Common myeloid progenitor, CD34-positive (primary cell): ENCODE results near the gene IQCF2.

Experiments used
- CTCF ChIA-PET: fragments of 350-600 bp; sonication (Branson Sonifier 250); formaldehyde crosslinking; loops from one replicate; lab custom pipeline; 2021; ENCODE audit warnings: antibody characterized with exemption; lab: Charles Lee
- POLR2A ChIA-PET: fragments of 350-600 bp; sonication (Branson Sonifier 250); formaldehyde crosslinking; loops from one replicate; lab custom pipeline; 2021; ENCODE audit warnings: antibody characterized with exemption; lab: Charles Lee
- DNase-seq, 3 donors: peaks; one replicate each; pipeline versions ENCODE4 v3.0.0 to v3.0.0-alpha.2; 2013
- H3K27ac ChIP-seq, 2 experiments: 1 replicate in 1 of 2; 2 replicates in 1 of 2; pipeline ENCODE4 v1.7.0; 2013; ENCODE audit warnings: inconsistent platforms in 2 of 2, low read length in 2 of 2, mild to moderate bottlenecking in 2 of 2, low read depth in 1 of 2, moderate library complexity in 1 of 2; ENCODE audit not compliant: severe bottlenecking in 2 of 2, insufficient read depth in 1 of 2, poor library complexity in 1 of 2
- H3K27me3 ChIP-seq, 5 experiments: replicated peaks in 2 of 5; 1 replicate in 3 of 5; 2 replicates in 2 of 5; pipeline versions ENCODE4 v1.6.1 to v1.7.0; 2013; ENCODE audit warnings: low read length in 4 of 5, mild to moderate bottlenecking in 2 of 5, moderate library complexity in 2 of 5, inconsistent platforms in 1 of 5; ENCODE audit not compliant: insufficient read depth in 5 of 5, control insufficient read depth in 4 of 5
- H3K36me3 ChIP-seq, 4 experiments: 1 replicate in 2 of 4; 2 replicates in 2 of 4; pipeline versions ENCODE4 v1.6.1 to v1.7.0; 2013; ENCODE audit warnings: low read length in 3 of 4, control low read depth in 1 of 4, mild to moderate bottlenecking in 1 of 4; ENCODE audit not compliant: control insufficient read depth in 4 of 4, insufficient read depth in 4 of 4
- H3K4me1 ChIP-seq, 4 experiments: 1 replicate in 3 of 4; 2 replicates in 1 of 4; pipeline versions ENCODE4 v1.6.1 to v1.7.1; 2013; ENCODE audit warnings: low read length in 3 of 4, mild to moderate bottlenecking in 3 of 4, control low read depth in 1 of 4, inconsistent platforms in 1 of 4, moderate library complexity in 1 of 4; ENCODE audit not compliant: control insufficient read depth in 4 of 4, insufficient read depth in 4 of 4; ENCODE audit errors: control extremely low read depth in 1 of 4
- H3K4me3 ChIP-seq, 7 experiments: 1 replicate in 4 of 7; 2 replicates in 3 of 7; pipeline versions ENCODE4 v1.5.1 to v1.7.0; 2013; ENCODE audit warnings: mild to moderate bottlenecking in 7 of 7, low read length in 6 of 7, moderate library complexity in 6 of 7, inconsistent platforms in 2 of 7, low read depth in 2 of 7, control low read depth in 1 of 7; ENCODE audit not compliant: insufficient read depth in 4 of 7, control insufficient read depth in 1 of 7; ENCODE audit errors: extremely low read depth in 1 of 7
- H3K9me3 ChIP-seq, 5 experiments: 1 replicate in 4 of 5; 2 replicates in 1 of 5; pipeline versions ENCODE4 v1.6.1 to v1.7.1; 2013; ENCODE audit warnings: low read length in 4 of 5, mild to moderate bottlenecking in 2 of 5, inconsistent platforms in 1 of 5, low read depth in 1 of 5, moderate library complexity in 1 of 5; ENCODE audit not compliant: control insufficient read depth in 4 of 5, insufficient read depth in 2 of 5; ENCODE audit errors: control extremely low read depth in 1 of 5
- WGBS: methylation state at CpG from one replicate; pipeline ENCODE4 v1.1.5; 2013; ENCODE audit not compliant: insufficient coverage; 5-methylcytosine and 5-hydroxymethylcytosine counted together

The IQCF2 gene

DNA sequence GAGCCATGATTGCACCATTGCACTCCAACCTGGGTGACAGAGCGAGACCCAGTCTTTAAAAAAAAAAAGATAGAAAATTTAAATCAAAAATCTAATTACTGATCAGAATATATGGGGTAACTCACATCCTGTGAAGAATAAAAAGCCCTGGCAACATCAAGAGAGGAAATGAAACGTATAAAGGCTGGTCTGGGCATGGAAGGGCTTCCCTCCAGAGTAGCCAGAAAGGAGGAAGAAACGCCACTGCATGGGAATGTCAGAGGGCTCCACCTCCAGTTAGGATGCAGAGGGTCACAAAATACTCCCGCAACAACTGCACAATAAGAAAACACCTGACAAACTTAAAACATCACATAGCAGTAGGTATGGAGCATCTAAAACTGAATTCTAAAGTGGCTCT is 46.6 kb downstream of the IQCF2 start:
- CTCF ChIA-PET = no interaction called here
- H3K4me3 ChIP-seq = no peak overlapping the region
- H3K27ac ChIP-seq = no peak overlapping the region
- WGBS = 79% methylated on average over 2 of the region's 4 CpGs
- peaks cover 0 to 16% (median 0%) of the 10 kb centered on the region in 5 experiments for H3K9me3 ChIP-seq
- H3K27me3 ChIP-seq = no peaks in the 10 kb centered on the region
- no peaks in the 10 kb centered on the region for H3K4me1 ChIP-seq
- no peaks in the 10 kb centered on the region for H3K36me3 ChIP-seq
- no peak for DNase-seq
- POLR2A ChIA-PET = interaction anchor here (0.6 kb wide), 1 partner anchor 20 kb away, joined by 5 read pairs; no protein-coding TSS in a partner anchor
